ENCODE data around the gene ARHGAP26. TPM values are rescaled to one million over a fixed set of nuclear protein-coding genes. Genes with fewer than 3 reads are reported as not detected.

The ARHGAP26 gene
- total RNA-seq, 1 donor from 2014 or later: 20.0 TPM

GRCh38 chr5:143025376-143025775 lies 255.2 kb downstream of the ARHGAP26 start:
- Mint-ChIP-seq H3K4me3 (no peak overlapping the region), H3K4me1 (ENCODE audit: low read depth) (peaks cover 61% of the 10 kb centered on the region), H3K36me3 (ENCODE audit: low read depth) (peaks cover 23% of the 10 kb centered on the region), H3K27me3 (ENCODE audit: insufficient read depth) (peaks cover 4% of the 10 kb centered on the region), H3K27ac (no peak overlapping the region), H3K9me3 (no peaks in the 10 kb centered on the region)
- intact Hi-C loops (cut with micrococcal nuclease): loop anchor here (1.0 kb wide), 1 partner anchor 11 kb away; no protein-coding TSS in a partner anchor
- DNase-seq (ENCODE audit: low spot score): no peak

- H3K27ac Mint-ChIP-seq: no peak overlapping the region
- intact Hi-C loops (cut with micrococcal nuclease): loop anchor here (1.0 kb wide), 1 partner anchor 10 kb away; no protein-coding TSS in a partner anchor
- H3K9me3 Mint-ChIP-seq: no peaks in the 10 kb centered on the region
- H3K4me1 Mint-ChIP-seq (ENCODE audit: low read depth): peaks cover 67% of the 10 kb centered on the region
- no peak for DNase-seq (ENCODE audit: low spot score)
- H3K27me3 Mint-ChIP-seq (ENCODE audit: insufficient read depth): peaks cover 4% of the 10 kb centered on the region
- no peak overlapping the region for H3K4me3 Mint-ChIP-seq
- peaks cover 26% of the 10 kb centered on the region for H3K36me3 Mint-ChIP-seq (ENCODE audit: low read depth)
Measured at GRCh38 chr5:143025971-143026370, 255.8 kb downstream of the ARHGAP26 start.

- H3K36me3 Mint-ChIP-seq (ENCODE audit: low read depth): peaks cover 29% of the 10 kb centered on the region
- peaks cover 68% of the 10 kb centered on the region for H3K4me1 Mint-ChIP-seq (ENCODE audit: low read depth)
- H3K27me3 Mint-ChIP-seq (ENCODE audit: insufficient read depth): peaks cover 4% of the 10 kb centered on the region
- no peak overlapping the region for H3K4me3 Mint-ChIP-seq
- intact Hi-C loops (cut with micrococcal nuclease): no loop called here
- no peaks in the 10 kb centered on the region for H3K9me3 Mint-ChIP-seq
- no peak for DNase-seq (ENCODE audit: low spot score)
- peak overlapping the region; percentile 25 for H3K27ac Mint-ChIP-seq
Measured at GRCh38 chr5:143026380-143026779, 256.2 kb downstream of the ARHGAP26 start.

GRCh38 chr5:143029293-143029692 lies 259.1 kb downstream of the ARHGAP26 start:
- Mint-ChIP-seq H3K9me3 (no peaks in the 10 kb centered on the region), H3K27ac (no peak overlapping the region), H3K4me3 (no peak overlapping the region), H3K4me1 (ENCODE audit: low read depth) (peaks cover 63% of the 10 kb centered on the region), H3K36me3 (ENCODE audit: low read depth) (peaks cover 29% of the 10 kb centered on the region), H3K27me3 (ENCODE audit: insufficient read depth) (peaks cover 2% of the 10 kb centered on the region)
- no peak for DNase-seq (ENCODE audit: low spot score)
- intact Hi-C loops (cut with micrococcal nuclease): no loop called here

GRCh38 chr5:143030349-143030748 lies 260.2 kb downstream of the ARHGAP26 start:
- Mint-ChIP-seq H3K9me3 (no peaks in the 10 kb centered on the region), H3K4me1 (ENCODE audit: low read depth) (peaks cover 63% of the 10 kb centered on the region), H3K27me3 (ENCODE audit: insufficient read depth) (peaks cover 2% of the 10 kb centered on the region), H3K4me3 (no peak overlapping the region), H3K36me3 (ENCODE audit: low read depth) (peaks cover 31% of the 10 kb centered on the region), H3K27ac (no peak overlapping the region)
- intact Hi-C loops (cut with micrococcal nuclease): loop anchor here (1.0 to 2.0 kb wide), 2 partner anchors 16 to 36 kb away; no protein-coding TSS in a partner anchor
- DNase-seq (ENCODE audit: low spot score): no peak

- no peaks in the 10 kb centered on the region for H3K9me3 Mint-ChIP-seq
- H3K36me3 Mint-ChIP-seq (ENCODE audit: low read depth): peaks cover 31% of the 10 kb centered on the region
- peaks cover 2% of the 10 kb centered on the region for H3K27me3 Mint-ChIP-seq (ENCODE audit: insufficient read depth)
- intact Hi-C loops (cut with micrococcal nuclease): loop anchor here (2.0 kb wide), 1 partner anchor 35 kb away; no protein-coding TSS in a partner anchor
- DNase-seq (ENCODE audit: low spot score): no peak
- H3K4me3 Mint-ChIP-seq: no peak overlapping the region
- H3K4me1 Mint-ChIP-seq (ENCODE audit: low read depth): peaks cover 62% of the 10 kb centered on the region
- H3K27ac Mint-ChIP-seq: no peak overlapping the region
Measured at GRCh38 chr5:143031781-143032580, 261.8 kb downstream of the ARHGAP26 start.

- Mint-ChIP-seq H3K9me3 (no peaks in the 10 kb centered on the region), H3K27ac (no peak overlapping the region)
Measured at GRCh38 chr5:143032581-143032836, 262.3 kb downstream of the ARHGAP26 start.

GRCh38 chr5:143033535-143034250 lies 263.5 kb downstream of the ARHGAP26 start:
- intact Hi-C loops (cut with micrococcal nuclease): no loop called here
- H3K27me3 Mint-ChIP-seq (ENCODE audit: insufficient read depth): peaks cover 2% of the 10 kb centered on the region
- peaks cover 27% of the 10 kb centered on the region for H3K36me3 Mint-ChIP-seq (ENCODE audit: low read depth)
- H3K4me3 Mint-ChIP-seq: no peak overlapping the region
- no peak for DNase-seq (ENCODE audit: low spot score)
- peaks cover 77% of the 10 kb centered on the region for H3K4me1 Mint-ChIP-seq (ENCODE audit: low read depth)
- no peaks in the 10 kb centered on the region for H3K9me3 Mint-ChIP-seq
- no peak overlapping the region for H3K27ac Mint-ChIP-seq

More at GRCh38 chr5:143032581-143032836, 262.3 kb downstream of the ARHGAP26 start:
- H3K4me3 Mint-ChIP-seq: no peak overlapping the region
- H3K4me1 Mint-ChIP-seq (ENCODE audit: low read depth): peaks cover 66% of the 10 kb centered on the region
- H3K36me3 Mint-ChIP-seq (ENCODE audit: low read depth): peaks cover 32% of the 10 kb centered on the region
- intact Hi-C loops (cut with micrococcal nuclease): no loop called here
- peaks cover 2% of the 10 kb centered on the region for H3K27me3 Mint-ChIP-seq (ENCODE audit: insufficient read depth)
- no peak for DNase-seq (ENCODE audit: low spot score)

- peak overlapping the region; percentile 20 for H3K4me3 Mint-ChIP-seq
- H3K27ac Mint-ChIP-seq: peak overlapping the region; percentile 85
Measured at GRCh38 chr5:143036146-143036927, 266.2 kb downstream of the ARHGAP26 start.

GRCh38 chr5:143037071-143037470 lies 266.9 kb downstream of the ARHGAP26 start:
- Mint-ChIP-seq H3K4me1 (ENCODE audit: low read depth) (peaks cover 65% of the 10 kb centered on the region), H3K36me3 (ENCODE audit: low read depth) (peaks cover 27% of the 10 kb centered on the region), H3K4me3 (no peak overlapping the region), H3K27ac (peak overlapping the region; percentile 83), H3K9me3 (no peaks in the 10 kb centered on the region), H3K27me3 (ENCODE audit: insufficient read depth) (no peaks in the 10 kb centered on the region)
- no peak for DNase-seq (ENCODE audit: low spot score)
- intact Hi-C loops (cut with micrococcal nuclease): no loop called here

More at GRCh38 chr5:143036146-143036927, 266.2 kb downstream of the ARHGAP26 start:
- H3K9me3 Mint-ChIP-seq: no peaks in the 10 kb centered on the region
- DNase-seq (ENCODE audit: low spot score): no peak
- H3K4me1 Mint-ChIP-seq (ENCODE audit: low read depth): peaks cover 73% of the 10 kb centered on the region
- no peaks in the 10 kb centered on the region for H3K27me3 Mint-ChIP-seq (ENCODE audit: insufficient read depth)
- peaks cover 24% of the 10 kb centered on the region for H3K36me3 Mint-ChIP-seq (ENCODE audit: low read depth)
- intact Hi-C loops (cut with micrococcal nuclease): loop anchor here (1.0 kb wide), 2 partner anchors 11 to 20 kb away; no protein-coding TSS in a partner anchor

GRCh38 chr5:143037708-143038107 lies 267.5 kb downstream of the ARHGAP26 start:
- Mint-ChIP-seq H3K27me3 (ENCODE audit: insufficient read depth) (no peaks in the 10 kb centered on the region), H3K9me3 (no peaks in the 10 kb centered on the region), H3K4me1 (ENCODE audit: low read depth) (peaks cover 67% of the 10 kb centered on the region), H3K4me3 (no peak overlapping the region), H3K27ac (peak overlapping the region; percentile 83), H3K36me3 (ENCODE audit: low read depth) (peaks cover 33% of the 10 kb centered on the region)
- intact Hi-C loops (cut with micrococcal nuclease): no loop called here
- DNase-seq (ENCODE audit: low spot score): no peak

GRCh38 chr5:143040622-143041021 lies 270.4 kb downstream of the ARHGAP26 start:
- H3K4me3 Mint-ChIP-seq: no peak overlapping the region
- intact Hi-C loops (cut with micrococcal nuclease): no loop called here
- H3K27me3 Mint-ChIP-seq (ENCODE audit: insufficient read depth): no peaks in the 10 kb centered on the region
- H3K4me1 Mint-ChIP-seq (ENCODE audit: low read depth): peaks cover 47% of the 10 kb centered on the region
- no peaks in the 10 kb centered on the region for H3K9me3 Mint-ChIP-seq
- H3K36me3 Mint-ChIP-seq (ENCODE audit: low read depth): peaks cover 52% of the 10 kb centered on the region
- no peak overlapping the region for H3K27ac Mint-ChIP-seq
- no peak for DNase-seq (ENCODE audit: low spot score)

All from activated T-helper 1 cell treated with anti-CD3 and anti-CD28 coated beads, Interleukin-12 subunit alpha, Interleukin-12 subunit beta, Interleukin-2, Interleukin-4 antibody, amounts not matched to agents 30 ng/mL and 10 ng/mL and 1 ng/mL, durations not matched to agents 14 hours and 24 hours and 36 hours (primary cell).